ENCODE measurements around the gene FAM221B.

FAM221B gene

DNA sequence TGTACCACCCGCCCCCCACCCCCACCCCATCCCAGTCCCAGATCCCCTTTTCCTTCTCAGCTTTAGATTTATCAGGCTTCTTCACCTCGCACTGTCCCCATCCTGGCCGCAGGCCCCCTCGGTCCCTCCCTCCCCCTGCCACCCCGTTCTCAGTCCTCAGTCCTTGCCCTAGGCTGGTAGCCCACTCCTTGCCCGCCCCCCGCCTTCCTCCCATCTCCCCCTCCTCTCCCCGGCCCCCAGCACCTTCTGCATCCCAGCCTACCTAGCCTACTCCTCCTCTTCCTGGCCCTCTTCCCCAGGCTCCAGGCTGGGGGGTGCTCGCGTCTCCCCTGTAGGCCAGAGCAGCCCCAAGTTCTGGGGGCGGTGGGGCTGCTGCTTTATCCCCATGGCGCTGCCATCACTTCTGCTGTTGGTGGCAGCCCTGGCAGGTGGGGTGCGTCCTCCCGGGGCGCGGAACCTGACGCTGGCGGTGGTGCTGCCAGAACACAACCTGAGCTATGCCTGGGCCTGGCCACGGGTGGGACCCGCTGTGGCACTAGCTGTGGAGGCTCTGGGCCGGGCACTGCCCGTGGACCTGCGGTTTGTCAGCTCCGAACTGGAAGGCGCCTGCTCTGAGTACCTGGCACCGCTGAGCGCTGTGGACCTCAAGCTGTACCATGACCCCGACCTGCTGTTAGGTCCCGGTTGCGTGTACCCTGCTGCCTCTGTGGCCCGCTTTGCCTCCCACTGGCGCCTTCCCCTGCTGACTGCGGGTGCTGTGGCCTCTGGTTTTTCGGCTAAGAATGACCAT is 36.3 kb downstream of the FAM221B start:
- Histone ChIP-seq H3K9me3 (ENCODE audit: control insufficient read depth, insufficient read depth, low read length) (no peaks in the 10 kb centered on the region), H3K36me3 (ENCODE audit: control insufficient read depth, insufficient read depth, low read length) (no peaks in the 10 kb centered on the region), H3K4me3 (ENCODE audit: low read length) (peak overlapping the region; percentile 42; the same call in 1 of the 2 replicates), H3K27me3 (ENCODE audit: control insufficient read depth, insufficient read depth, low read length) (no peaks in the 10 kb centered on the region), H3K27ac (ENCODE audit: low read length) (no peak overlapping the region), H3K4me1 (ENCODE audit: control insufficient read depth, insufficient read depth, low read length) (peaks cover 5% of the 10 kb centered on the region)
- no CpG with 5 or more reads among the region's 34 CpGs for WGBS (ENCODE audit: insufficient coverage, insufficient read length)
- DNase-seq (ENCODE audit: low read depth, low spot score): no peak

GRCh38 chr9:35791297-35791921 is 37.1 kb downstream of the FAM221B start, which contains the start of gene NPR2:
NPR2 (plus strand) TSS chr9:35791591; CDS start chr9:35792409, 818 bp downstream.
- H3K27me3 ChIP-seq (ENCODE audit: control insufficient read depth, insufficient read depth, low read length): no peaks in the 10 kb centered on the region
- H3K4me1 ChIP-seq (ENCODE audit: control insufficient read depth, insufficient read depth, low read length): peaks cover 5% of the 10 kb centered on the region
- no peak for DNase-seq (ENCODE audit: low read depth, low spot score)
- H3K4me3 ChIP-seq (ENCODE audit: low read length): peak within 1 kb of the TSS; percentile 42; the same call in 1 of the 2 replicates
- H3K36me3 ChIP-seq (ENCODE audit: control insufficient read depth, insufficient read depth, low read length): no peaks in the 10 kb centered on the region
- H3K9me3 ChIP-seq (ENCODE audit: control insufficient read depth, insufficient read depth, low read length): no peaks in the 10 kb centered on the region
- H3K27ac ChIP-seq (ENCODE audit: low read length): no peak within 1 kb of the TSS
- no CpG with 5 or more reads among the region's 64 CpGs for WGBS (ENCODE audit: insufficient coverage, insufficient read length)

GRCh38 chr9:35790385-35791296 is 37.9 kb downstream of the FAM221B start:
- Histone ChIP-seq H3K4me3 (ENCODE audit: low read length) (peak overlapping the region; percentile 42; the same call in 1 of the 2 replicates), H3K27me3 (ENCODE audit: control insufficient read depth, insufficient read depth, low read length) (no peaks in the 10 kb centered on the region), H3K4me1 (ENCODE audit: control insufficient read depth, insufficient read depth, low read length) (peaks cover 5% of the 10 kb centered on the region), H3K36me3 (ENCODE audit: control insufficient read depth, insufficient read depth, low read length) (no peaks in the 10 kb centered on the region), H3K27ac (ENCODE audit: low read length) (no peak overlapping the region), H3K9me3 (ENCODE audit: control insufficient read depth, insufficient read depth, low read length) (no peaks in the 10 kb centered on the region)
- DNase-seq (ENCODE audit: low read depth, low spot score): peak; percentile 78
- no CpG with 5 or more reads among the region's 37 CpGs for WGBS (ENCODE audit: insufficient coverage, insufficient read length)

DNA sequence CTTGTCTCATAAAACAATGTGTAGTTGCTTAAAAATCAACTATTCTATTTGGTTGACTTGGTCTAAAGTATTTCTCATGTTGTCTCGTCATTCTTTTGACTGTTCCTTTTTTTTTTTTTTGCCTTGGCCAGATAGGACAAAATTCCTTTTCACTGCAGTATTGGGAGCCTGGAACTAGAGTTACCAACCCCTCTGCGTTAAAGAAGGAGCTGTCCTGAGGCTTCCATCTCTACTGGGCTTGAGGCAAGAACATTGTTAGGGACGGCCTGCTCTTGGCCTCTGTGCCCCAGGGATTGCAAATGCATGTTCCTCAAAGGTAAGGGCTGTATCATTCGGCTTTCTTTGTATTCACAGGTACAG is 38.5 kb downstream of the FAM221B start:
- no CpG with 5 or more reads among the region's 4 CpGs for WGBS (ENCODE audit: insufficient coverage, insufficient read length)
- no peak overlapping the region for H3K4me3 ChIP-seq (ENCODE audit: low read length)
- no peaks in the 10 kb centered on the region for H3K9me3 ChIP-seq (ENCODE audit: control insufficient read depth, insufficient read depth, low read length)
- no peak for DNase-seq (ENCODE audit: low read depth, low spot score)
- peaks cover 5% of the 10 kb centered on the region for H3K4me1 ChIP-seq (ENCODE audit: control insufficient read depth, insufficient read depth, low read length)
- no peak overlapping the region for H3K27ac ChIP-seq (ENCODE audit: low read length)
- no peaks in the 10 kb centered on the region for H3K27me3 ChIP-seq (ENCODE audit: control insufficient read depth, insufficient read depth, low read length)
- H3K36me3 ChIP-seq (ENCODE audit: control insufficient read depth, insufficient read depth, low read length): no peaks in the 10 kb centered on the region

DNA sequence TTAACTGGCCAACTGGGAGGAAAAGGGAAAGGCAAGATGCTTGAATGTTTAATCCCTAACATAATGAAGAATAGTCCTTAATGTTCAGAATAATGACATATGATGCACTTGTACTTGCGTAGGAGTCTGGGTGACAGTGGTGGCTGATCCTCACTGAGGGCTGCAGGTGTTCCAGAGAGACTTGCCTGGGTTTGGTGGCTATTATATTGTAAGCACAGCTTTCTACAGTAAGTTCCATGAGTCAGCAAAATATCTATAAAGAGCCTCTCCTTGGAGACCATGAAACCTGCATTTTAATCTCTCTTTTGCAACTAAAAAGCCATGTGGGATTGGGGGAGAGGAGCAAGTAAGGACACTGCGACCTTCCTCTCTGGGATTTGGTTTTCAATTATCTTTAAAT is 39.0 kb downstream of the FAM221B start:
- no CpG with 5 or more reads among the region's 2 CpGs for WGBS (ENCODE audit: insufficient coverage, insufficient read length)
- H3K27ac ChIP-seq (ENCODE audit: low read length): no peak overlapping the region
- no peaks in the 10 kb centered on the region for H3K27me3 ChIP-seq (ENCODE audit: control insufficient read depth, insufficient read depth, low read length)
- no peaks in the 10 kb centered on the region for H3K36me3 ChIP-seq (ENCODE audit: control insufficient read depth, insufficient read depth, low read length)
- H3K4me1 ChIP-seq (ENCODE audit: control insufficient read depth, insufficient read depth, low read length): peaks cover 5% of the 10 kb centered on the region
- DNase-seq (ENCODE audit: low read depth, low spot score): no peak
- H3K4me3 ChIP-seq (ENCODE audit: low read length): no peak overlapping the region
- H3K9me3 ChIP-seq (ENCODE audit: control insufficient read depth, insufficient read depth, low read length): no peaks in the 10 kb centered on the region

- no peaks in the 10 kb centered on the region for H3K4me1 ChIP-seq (ENCODE audit: control insufficient read depth, insufficient read depth, low read length)
- no peak overlapping the region for H3K4me3 ChIP-seq (ENCODE audit: low read length)
- H3K27me3 ChIP-seq (ENCODE audit: control insufficient read depth, insufficient read depth, low read length): no peaks in the 10 kb centered on the region
- no peak overlapping the region for H3K27ac ChIP-seq (ENCODE audit: low read length)
- no peaks in the 10 kb centered on the region for H3K9me3 ChIP-seq (ENCODE audit: control insufficient read depth, insufficient read depth, low read length)
- DNase-seq (ENCODE audit: low read depth, low spot score): no peak
- H3K36me3 ChIP-seq (ENCODE audit: control insufficient read depth, insufficient read depth, low read length): no peaks in the 10 kb centered on the region
These were observed 45.1 kb downstream of the FAM221B start for GRCh38 chr9:35783418-35783817.

DNA sequence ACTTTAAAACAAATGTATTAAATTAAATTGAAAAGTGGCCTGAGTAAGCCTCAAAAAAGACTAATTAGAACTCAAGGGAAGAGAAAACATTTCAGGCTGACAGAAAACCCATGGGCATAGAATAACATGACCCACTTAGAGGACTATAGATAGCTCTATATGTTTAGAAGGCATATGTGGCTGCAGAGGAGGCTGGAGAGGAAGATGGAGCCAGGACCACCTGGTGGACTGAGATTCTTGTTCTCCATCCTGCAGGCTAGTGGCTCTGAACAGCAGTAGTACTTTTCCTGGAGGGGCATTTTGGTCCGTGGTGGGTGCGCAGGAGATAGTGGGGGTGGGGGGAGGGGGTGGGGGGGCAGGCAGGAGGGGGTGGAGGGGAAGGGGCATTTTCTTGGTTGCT is 47.5 kb downstream of the FAM221B start:
- no peak for DNase-seq (ENCODE audit: low read depth, low spot score)
- H3K27me3 ChIP-seq (ENCODE audit: control insufficient read depth, insufficient read depth, low read length): no peaks in the 10 kb centered on the region
- no peaks in the 10 kb centered on the region for H3K9me3 ChIP-seq (ENCODE audit: control insufficient read depth, insufficient read depth, low read length)
- H3K36me3 ChIP-seq (ENCODE audit: control insufficient read depth, insufficient read depth, low read length): no peaks in the 10 kb centered on the region
- H3K27ac ChIP-seq (ENCODE audit: low read length): no peak overlapping the region
- H3K4me1 ChIP-seq (ENCODE audit: control insufficient read depth, insufficient read depth, low read length): no peaks in the 10 kb centered on the region
- WGBS (ENCODE audit: insufficient coverage, insufficient read length): no CpG with 5 or more reads among the region's 2 CpGs
- no peak overlapping the region for H3K4me3 ChIP-seq (ENCODE audit: low read length)

DNA sequence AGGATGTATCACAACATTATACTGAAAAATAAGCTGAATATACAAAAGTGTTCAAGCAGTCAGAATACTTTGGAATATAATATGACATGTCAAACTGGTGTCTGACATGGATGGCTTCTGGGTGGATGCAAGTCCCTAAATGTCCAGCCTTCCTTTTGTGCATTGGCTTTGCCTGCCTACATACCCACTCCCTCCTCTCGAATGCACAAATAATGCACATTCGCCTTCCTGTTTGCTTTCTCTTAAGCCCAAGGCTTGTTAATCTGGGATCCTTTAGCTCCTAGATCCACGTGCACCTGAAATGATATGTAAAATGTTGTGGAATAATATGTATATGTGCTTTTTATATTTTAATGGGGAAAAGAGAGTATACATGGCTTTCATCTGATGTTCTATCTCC is 50.0 kb downstream of the FAM221B start:
- Histone ChIP-seq H3K4me1 (ENCODE audit: control insufficient read depth, insufficient read depth, low read length) (peaks cover 3% of the 10 kb centered on the region), H3K27me3 (ENCODE audit: control insufficient read depth, insufficient read depth, low read length) (no peaks in the 10 kb centered on the region), H3K36me3 (ENCODE audit: control insufficient read depth, insufficient read depth, low read length) (no peaks in the 10 kb centered on the region), H3K9me3 (ENCODE audit: control insufficient read depth, insufficient read depth, low read length) (no peaks in the 10 kb centered on the region), H3K4me3 (ENCODE audit: low read length) (no peak overlapping the region), H3K27ac (ENCODE audit: low read length) (no peak overlapping the region)
- no peak for DNase-seq (ENCODE audit: low read depth, low spot score)
- no CpG with 5 or more reads among the region's 3 CpGs for WGBS (ENCODE audit: insufficient coverage, insufficient read length)

DNA sequence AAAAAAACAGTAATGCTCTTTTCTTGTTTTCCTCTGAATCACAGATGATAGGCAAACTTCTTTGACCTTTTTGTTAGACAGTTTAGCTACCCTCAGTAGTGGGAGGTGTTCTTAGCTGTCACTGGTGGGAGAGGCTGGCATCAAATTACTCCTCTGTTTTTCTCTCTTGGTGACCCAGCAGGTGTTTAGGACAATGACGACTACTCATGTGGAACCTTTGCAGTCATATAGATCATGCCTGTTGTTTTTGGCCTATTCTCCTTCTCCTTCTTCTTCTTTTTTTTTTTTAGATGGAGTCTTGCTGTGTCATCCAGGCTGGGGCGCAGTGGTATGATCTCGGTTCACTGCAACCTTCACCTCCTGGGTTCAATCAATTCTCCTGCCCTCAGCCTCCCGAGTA is 52.5 kb downstream of the FAM221B start:
- Histone ChIP-seq H3K27ac (ENCODE audit: low read length) (no peak overlapping the region), H3K4me1 (ENCODE audit: control insufficient read depth, insufficient read depth, low read length) (peaks cover 3% of the 10 kb centered on the region)
- no CpG with 5 or more reads among the region's 4 CpGs for WGBS (ENCODE audit: insufficient coverage, insufficient read length)

GRCh38 chr9:35774907-35775635 is 53.5 kb downstream of the FAM221B start:
- WGBS (ENCODE audit: insufficient coverage, insufficient read length): no CpG with 5 or more reads among the region's 7 CpGs
- no peak for DNase-seq (ENCODE audit: low read depth, low spot score)
- no peak overlapping the region for H3K27ac ChIP-seq (ENCODE audit: low read length)

More for the DNA sequence above, 52.5 kb downstream of the FAM221B start:
- Histone ChIP-seq H3K9me3 (ENCODE audit: control insufficient read depth, insufficient read depth, low read length) (no peaks in the 10 kb centered on the region), H3K27me3 (ENCODE audit: control insufficient read depth, insufficient read depth, low read length) (no peaks in the 10 kb centered on the region), H3K4me3 (ENCODE audit: low read length) (no peak overlapping the region), H3K36me3 (ENCODE audit: control insufficient read depth, insufficient read depth, low read length) (no peaks in the 10 kb centered on the region)
- no peak for DNase-seq (ENCODE audit: low read depth, low spot score)

More at GRCh38 chr9:35774907-35775635, 53.5 kb downstream of the FAM221B start:
- Histone ChIP-seq H3K4me1 (ENCODE audit: control insufficient read depth, insufficient read depth, low read length) (peaks cover 3% of the 10 kb centered on the region), H3K4me3 (ENCODE audit: low read length) (no peak overlapping the region), H3K27me3 (ENCODE audit: control insufficient read depth, insufficient read depth, low read length) (no peaks in the 10 kb centered on the region), H3K9me3 (ENCODE audit: control insufficient read depth, insufficient read depth, low read length) (no peaks in the 10 kb centered on the region), H3K36me3 (ENCODE audit: control insufficient read depth, insufficient read depth, low read length) (no peaks in the 10 kb centered on the region)

Data from iPS DF 6.9 (cell line).